Keratinocyte (primary cell): Measurements from ENCODE around the gene AJM1. TPM values are rescaled to one million over a fixed set of nuclear protein-coding genes. Genes with fewer than 3 reads are reported as not detected.
A peak's percentile ranks its signal among the peaks of the same experiment; 100 is the strongest.

ENCODE experiments used
- DNase-seq: peaks from one replicate; pipeline ENCODE4 v3.0.0-alpha.2; 2011; ENCODE audit warnings: low read depth, missing footprints, low spot score
- FAIRE-seq: peaks from 2 replicates; lab custom pipeline; 2011; peaks lifted over from hg19 to GRCh38; lab: Jason Lieb, UNC
- H2AFZ ChIP-seq: 2 replicates; pipeline ENCODE4 v1.6.0; 2012; ENCODE audit warnings: low read length, control low read depth, inconsistent platforms; ENCODE audit not compliant: control insufficient read depth
- H3K27ac ChIP-seq: 2 replicates; pipeline ENCODE4 v1.5.1; 2011; ENCODE audit warnings: low read length; ENCODE audit not compliant: control insufficient read depth, insufficient read depth
- H3K27me3 ChIP-seq: 3 replicates; pipeline ENCODE4 v1.6.0; 2011; ENCODE audit warnings: low read length; ENCODE audit not compliant: control insufficient read depth, insufficient read depth; ENCODE audit errors: extremely low read depth
- H3K36me3 ChIP-seq, 2 experiments: 2 replicates in 1 of 2; 3 replicates in 1 of 2; pipeline ENCODE4 v1.5.1; 2011; ENCODE audit warnings: low read length in 2 of 2, mild to moderate bottlenecking in 1 of 2; ENCODE audit not compliant: control insufficient read depth in 2 of 2, insufficient read depth in 2 of 2; ENCODE audit errors: extremely low read depth in 1 of 2
- H3K4me1 ChIP-seq: 3 replicates; pipeline ENCODE4 v1.5.1; 2011; ENCODE audit warnings: low read length; ENCODE audit not compliant: control insufficient read depth, insufficient read depth; ENCODE audit errors: extremely low read depth
- H3K4me2 ChIP-seq: 3 replicates; pipeline ENCODE4 v1.6.0; 2011; ENCODE audit warnings: low read depth, low read length; ENCODE audit not compliant: control insufficient read depth, insufficient read depth; ENCODE audit errors: extremely low read depth
- H3K4me3 ChIP-seq, 3 experiments: fragments of 200-600 bp in 1 of 3; sonication (generic) in 1 of 3; 2 replicates in 2 of 3; 3 replicates in 1 of 3; pipeline ENCODE4 v1.5.1; 2011 to 2016; ENCODE audit warnings: low read length in 3 of 3, mild to moderate bottlenecking in 3 of 3, control low read depth in 2 of 3, inconsistent platforms in 1 of 3, low read depth in 1 of 3, mixed read lengths in 1 of 3, mixed run types in 1 of 3, moderate library complexity in 1 of 3; ENCODE audit not compliant: control insufficient read depth in 2 of 3, insufficient read depth in 2 of 3; ENCODE audit errors: extremely low read depth in 1 of 3
- H3K79me2 ChIP-seq: 2 replicates; pipeline ENCODE4 v1.6.0; 2012; ENCODE audit warnings: low read length; ENCODE audit not compliant: control insufficient read depth, insufficient read depth
- H3K9ac ChIP-seq: 3 replicates; pipeline ENCODE4 v1.6.0; 2011; ENCODE audit warnings: low read length; ENCODE audit not compliant: control insufficient read depth, insufficient read depth; ENCODE audit errors: extremely low read depth
- H3K9me1 ChIP-seq: 3 replicates; pipeline ENCODE4 v1.6.0; 2011; ENCODE audit warnings: low read length; ENCODE audit not compliant: control insufficient read depth, insufficient read depth; ENCODE audit errors: extremely low read depth
- H3K9me3 ChIP-seq: 2 replicates; pipeline ENCODE4 v1.5.1; 2012; ENCODE audit warnings: low read depth, low read length; ENCODE audit not compliant: control insufficient read depth
- H4K20me1 ChIP-seq: 3 replicates; pipeline ENCODE4 v1.6.0; 2011; ENCODE audit warnings: low read length; ENCODE audit not compliant: control insufficient read depth, insufficient read depth; ENCODE audit errors: extremely low read depth
- CTCF ChIP-seq, 3 experiments: IDR thresholded peaks in 1 of 3; conservative IDR thresholded peaks in 1 of 3; optimal IDR thresholded peaks in 1 of 3; 2 replicates in 2 of 3; 3 replicates in 1 of 3; pipeline versions ENCODE3 to v1.5.1; 2011; ENCODE audit warnings: low read length in 3 of 3, mild to moderate bottlenecking in 3 of 3, moderate library complexity in 2 of 3, control low read depth in 1 of 3, inconsistent platforms in 1 of 3; ENCODE audit not compliant: insufficient read depth in 2 of 3; ENCODE audit errors: extremely low read depth in 1 of 3
- EZH2 ChIP-seq: IDR thresholded peaks from one replicate; pipeline ENCODE4 v1.6.1; 2012; ENCODE audit warnings: inconsistent platforms, mild to moderate bottlenecking, low read length, moderate library complexity
- dilution Hi-C: fragments of 300-500 bp; cut with MboI; formaldehyde crosslinking; loops from one replicate; pipeline ENCODE4 v1.7.0; 2020; ENCODE audit warnings: low sequenced_read_pairs; ENCODE audit not compliant: extremely low pct_ligation_motif_present
- polyA plus RNA-seq, 5 experiments: library from polyadenylated mRNA; depleted of rRNA in 3 of 5; stranded (reverse) in 3 of 5; stranded (forward) in 1 of 5; unstranded in 1 of 5; fragments of >200 nt; gene quantifications; 1 replicate in 1 of 5; 2 replicates in 3 of 5; 3 replicates in 1 of 5; pipeline versions ENCODE4 v1.2.1 to v1.2.3, GENCODE V29; 2011 to 2012; ENCODE audit warnings: missing spikeins in 2 of 5, low read depth in 1 of 5, low replicate concordance in 1 of 5

The AJM1 gene
- polyA plus RNA-seq, 1 donor (not counting 4 experiments of a cell fraction or from before 2014, with no cell fraction given), result 0.12 TPM

DNA sequence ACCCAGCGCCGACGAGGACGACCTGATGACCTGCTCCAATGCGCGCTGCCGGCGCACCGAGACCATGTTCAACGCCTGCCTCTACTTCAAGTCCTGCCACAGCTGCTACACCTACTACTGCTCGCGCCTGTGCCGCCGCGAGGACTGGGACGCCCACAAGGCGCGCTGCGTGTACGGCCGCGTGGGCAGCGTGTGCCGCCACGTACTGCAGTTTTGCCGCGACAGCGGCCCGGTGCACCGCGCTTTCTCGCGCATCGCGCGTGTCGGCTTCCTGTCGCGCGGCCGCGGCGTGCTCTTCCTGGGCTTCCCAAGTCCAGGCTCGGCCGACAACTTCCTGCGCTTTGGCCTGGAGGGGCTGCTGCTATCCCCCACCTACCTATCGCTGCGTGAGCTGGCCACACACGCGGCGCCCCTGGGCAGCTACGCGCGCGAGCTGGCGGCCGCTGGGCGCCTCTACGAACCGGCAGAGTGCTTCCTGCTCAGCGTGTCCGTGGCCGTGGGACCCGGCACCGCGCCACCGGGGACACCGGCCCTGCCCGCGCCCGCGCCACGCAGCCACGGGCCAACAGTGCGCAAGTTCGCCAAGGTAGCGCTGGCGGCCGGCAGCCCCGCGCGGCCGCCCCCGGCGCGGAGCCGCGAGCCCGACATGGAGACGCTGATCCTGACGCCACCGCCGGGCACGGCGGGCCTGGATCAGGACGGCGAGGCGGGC is 4.3 kb downstream of the AJM1 start:
- Histone ChIP-seq H3K9me3 (no peaks in the 10 kb centered on the region), H3K27me3 (peaks cover 43% of the 10 kb centered on the region), H3K4me2 (peak overlapping the region; percentile 22), H4K20me1 (peaks cover 6% of the 10 kb centered on the region), H3K9ac (no peak overlapping the region), H3K27ac (no peak overlapping the region), H2AFZ (no peak overlapping the region), H3K9me1 (no peaks in the 10 kb centered on the region), H3K79me2 (peaks cover 6% of the 10 kb centered on the region), H3K4me1 (peaks cover 15% of the 10 kb centered on the region), H3K36me3 (peaks cover 0 to 13% of the 10 kb centered on the region in 2 experiments), H3K4me3 (no peak overlapping the region)
- dilution Hi-C loops, result no loop called here
- peak; percentile 84 for TF ChIP-seq EZH2
- no peak for TF ChIP-seq CTCF (optimal IDR thresholded peaks at IDR 0.05 in 1 of 3, IDR thresholded peaks at IDR 0.05 in 1 of 3, conservative IDR thresholded peaks at IDR 0.05 in 1 of 3; ENCODE audit: extremely low read depth in 1 of 3, insufficient read depth in 2 of 3, low read length in 3 of 3)
- FAIRE-seq (no peak), DNase-seq (no peak)

- no peak for TF ChIP-seq CTCF (optimal IDR thresholded peaks at IDR 0.05 in 1 of 3, IDR thresholded peaks at IDR 0.05 in 1 of 3, conservative IDR thresholded peaks at IDR 0.05 in 1 of 3; ENCODE audit: extremely low read depth in 1 of 3, insufficient read depth in 2 of 3, low read length in 3 of 3)
- TF ChIP-seq EZH2, result no peak
- H3K9me3 ChIP-seq, result no peaks in the 10 kb centered on the region
- no peaks in the 10 kb centered on the region for H3K9me1 ChIP-seq
- H3K4me1 ChIP-seq, result peaks cover 9% of the 10 kb centered on the region
- DNase-seq (no peak), FAIRE-seq (no peak)
- H3K27ac ChIP-seq, result no peak overlapping the region
- peak overlapping the region; percentile 69 for H3K9ac ChIP-seq
- peak overlapping the region; percentile 88 for H3K4me2 ChIP-seq
- H2AFZ ChIP-seq, result peak overlapping the region; percentile 56
- H3K36me3 ChIP-seq, result peaks cover 3 to 17% of the 10 kb centered on the region in 2 experiments
- peaks cover 6% of the 10 kb centered on the region for H3K79me2 ChIP-seq
- peak overlapping the region; percentile 74 to 93 (median 89) for H3K4me3 ChIP-seq
- dilution Hi-C loops, result no loop called here
- H4K20me1 ChIP-seq, result peaks cover 6% of the 10 kb centered on the region
- peaks cover 43% of the 10 kb centered on the region for H3K27me3 ChIP-seq
Measured at GRCh38 chr9:136847088-136847825, 5.0 kb downstream of the AJM1 start.
